Activated T-cell treated with anti-CD3 and anti-CD28 coated beads, Interleukin-2, amount 50 U/mL, for 24 hours (primary cell): Measurements from ENCODE around the gene SIX3.
A peak's percentile ranks its signal among the peaks of the same experiment; 100 is the strongest.

ENCODE experiments used
- DNase-seq: peaks from one replicate; pipeline ENCODE4 v3.0.0-alpha.2; 2020
- H3K27ac Mint-ChIP-seq: 2 replicates; pipeline ENCODE4 v1.8.0; 2020; ENCODE audit warnings: mild to moderate bottlenecking, mixed read lengths
- H3K27me3 Mint-ChIP-seq: 2 replicates; pipeline ENCODE4 v1.8.0; 2020; ENCODE audit warnings: mixed read lengths
- H3K36me3 Mint-ChIP-seq: 2 replicates; pipeline ENCODE4 v1.8.0; 2020; ENCODE audit warnings: low read depth, mixed read lengths
- H3K4me1 Mint-ChIP-seq: 2 replicates; pipeline ENCODE4 v1.8.0; 2020; ENCODE audit warnings: low read depth, mixed read lengths
- H3K4me3 Mint-ChIP-seq: 2 replicates; pipeline ENCODE4 v1.8.0; 2020; ENCODE audit warnings: mild to moderate bottlenecking, moderate library complexity, mixed read lengths
- H3K9me3 Mint-ChIP-seq: 2 replicates; pipeline ENCODE4 v1.8.0; 2020; ENCODE audit warnings: mixed read lengths

The SIX3 gene

DNA sequence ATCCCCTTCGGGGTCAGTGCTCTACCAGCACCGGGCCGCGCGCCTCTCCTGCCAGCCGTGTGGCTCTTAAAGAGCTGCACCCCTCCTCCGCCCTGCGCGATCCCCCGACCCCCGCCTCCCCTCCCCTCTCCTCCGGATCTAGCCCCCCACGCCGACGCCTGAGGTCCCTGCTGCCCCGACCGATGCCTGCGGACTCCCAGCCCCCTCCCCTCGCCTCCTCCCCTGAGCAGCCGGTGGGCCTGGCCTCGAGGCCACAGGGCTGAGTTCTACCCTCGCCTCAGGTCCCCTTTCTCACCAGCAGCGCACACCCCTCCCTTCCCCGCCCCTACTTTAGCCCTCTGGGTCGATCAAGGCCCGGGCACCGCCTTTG, 5.8 kb upstream of the SIX3 start:
- Mint-ChIP-seq H3K27me3 (peaks cover 89% of the 10 kb centered on the region), H3K4me1 (peaks cover 42% of the 10 kb centered on the region), H3K27ac (no peak overlapping the region), H3K36me3 (no peaks in the 10 kb centered on the region), H3K4me3 (no peak overlapping the region), H3K9me3 (no peaks in the 10 kb centered on the region)
- no peak for DNase-seq

DNA sequence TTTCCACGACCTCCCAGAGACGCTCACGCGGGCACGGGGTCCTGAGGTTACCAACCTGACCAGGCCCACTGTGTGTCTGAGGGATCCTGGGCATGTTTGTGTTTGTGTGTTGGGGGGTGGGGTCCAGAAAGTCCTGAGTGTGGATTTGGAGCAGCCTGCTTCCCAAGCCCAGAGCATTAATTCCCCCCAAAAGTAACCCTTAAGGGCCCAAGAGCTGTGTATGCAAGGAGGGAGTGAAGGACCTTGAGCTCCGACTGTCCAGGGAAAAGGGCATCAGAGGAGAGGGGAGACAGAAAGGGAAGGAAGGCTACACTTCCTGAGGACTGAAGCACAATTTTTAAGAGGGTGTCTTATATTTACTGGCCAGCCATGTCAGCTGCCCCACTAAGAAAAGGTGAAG, 5.2 kb upstream of the SIX3 start:
- no peak overlapping the region for H3K27ac Mint-ChIP-seq
- H3K27me3 Mint-ChIP-seq, result peaks cover 89% of the 10 kb centered on the region
- H3K9me3 Mint-ChIP-seq, result no peaks in the 10 kb centered on the region
- no peaks in the 10 kb centered on the region for H3K36me3 Mint-ChIP-seq
- DNase-seq, result no peak
- H3K4me3 Mint-ChIP-seq, result no peak overlapping the region
- peaks cover 43% of the 10 kb centered on the region for H3K4me1 Mint-ChIP-seq

DNA sequence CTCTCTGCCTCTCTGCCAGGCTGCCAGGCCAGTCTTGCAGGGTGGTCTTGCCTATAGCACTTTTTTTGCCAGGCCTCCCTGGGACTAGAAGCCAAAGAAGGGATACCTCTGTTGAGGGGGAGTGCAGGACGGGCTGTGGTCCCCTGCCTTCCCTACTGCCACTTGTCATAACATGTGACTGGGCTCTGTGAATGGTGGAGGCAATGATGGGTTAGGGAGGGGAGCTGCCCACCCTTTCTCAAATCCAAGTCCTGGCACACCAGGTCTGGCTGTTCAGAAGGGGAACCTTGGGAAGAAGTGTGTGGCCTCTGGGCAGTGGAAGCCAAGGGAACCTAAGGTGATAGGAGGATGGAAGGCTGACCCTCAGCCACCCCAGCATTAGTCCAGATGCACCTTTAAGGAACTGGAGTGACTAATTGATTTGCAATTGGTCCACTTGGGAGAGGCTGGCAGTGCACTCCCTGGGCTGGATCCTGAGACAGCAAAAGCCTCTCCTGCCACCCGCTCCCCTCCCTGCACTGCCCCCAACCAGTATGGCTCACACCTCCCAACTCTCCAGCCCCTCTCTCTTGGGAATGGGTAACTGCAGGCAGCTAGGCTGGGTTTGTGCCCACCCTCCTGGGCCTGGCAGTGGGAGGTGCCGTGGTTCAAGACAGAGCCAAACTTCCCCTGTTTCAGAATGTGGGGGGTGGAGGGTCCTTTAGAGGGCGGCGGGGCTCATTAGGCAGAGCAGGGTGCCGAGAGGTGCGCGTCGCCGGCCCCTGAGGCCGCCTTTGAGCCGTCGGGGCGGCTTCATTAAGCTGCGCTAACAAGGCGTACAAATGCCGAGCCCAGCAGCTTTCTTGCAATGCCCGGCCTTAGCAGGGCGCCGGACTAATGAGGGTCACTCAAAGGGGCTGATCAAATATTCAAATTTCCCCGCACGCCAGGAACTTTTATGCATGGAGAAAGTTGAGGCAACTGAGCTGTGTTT, 4.5 kb upstream of the SIX3 start:
- Mint-ChIP-seq H3K27me3 (peaks cover 89% of the 10 kb centered on the region), H3K27ac (no peak overlapping the region), H3K4me3 (no peak overlapping the region), H3K9me3 (no peaks in the 10 kb centered on the region), H3K4me1 (peaks cover 48% of the 10 kb centered on the region), H3K36me3 (no peaks in the 10 kb centered on the region)
- DNase-seq, result no peak

DNA sequence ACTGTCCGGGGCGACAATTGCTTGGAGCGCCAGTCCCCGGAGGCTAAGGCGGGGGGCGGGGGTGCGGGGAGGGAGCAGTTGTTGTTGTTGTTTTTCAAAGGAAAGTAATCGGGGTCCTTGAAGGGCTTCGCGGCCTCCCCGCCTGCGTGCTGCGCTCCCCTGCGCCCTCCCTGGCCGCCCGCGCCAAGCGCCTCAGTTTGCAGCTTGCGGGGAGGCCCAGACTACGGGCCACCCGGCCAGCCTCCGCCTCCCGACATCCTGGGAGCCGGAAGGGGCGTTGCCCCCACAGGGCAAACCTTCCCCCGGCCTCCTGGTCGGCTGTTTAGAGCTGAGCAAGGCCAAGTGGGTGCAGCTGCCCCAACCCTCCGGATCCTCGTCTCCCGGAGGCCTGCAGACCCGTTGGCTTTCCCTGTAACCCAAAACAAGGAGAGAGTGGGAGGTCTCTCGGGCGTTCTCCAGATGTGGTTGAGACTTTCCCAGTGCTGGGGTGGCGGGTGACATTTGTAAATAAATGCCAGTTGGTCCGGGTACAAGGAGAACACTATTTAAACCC, 3.7 kb upstream of the SIX3 start:
- H3K4me3 Mint-ChIP-seq, result peak overlapping the region; percentile 46
- no peak overlapping the region for H3K27ac Mint-ChIP-seq
- no peaks in the 10 kb centered on the region for H3K9me3 Mint-ChIP-seq
- peaks cover 51% of the 10 kb centered on the region for H3K4me1 Mint-ChIP-seq
- peaks cover 88% of the 10 kb centered on the region for H3K27me3 Mint-ChIP-seq
- H3K36me3 Mint-ChIP-seq, result no peaks in the 10 kb centered on the region
- DNase-seq, result peak; percentile 45

DNA sequence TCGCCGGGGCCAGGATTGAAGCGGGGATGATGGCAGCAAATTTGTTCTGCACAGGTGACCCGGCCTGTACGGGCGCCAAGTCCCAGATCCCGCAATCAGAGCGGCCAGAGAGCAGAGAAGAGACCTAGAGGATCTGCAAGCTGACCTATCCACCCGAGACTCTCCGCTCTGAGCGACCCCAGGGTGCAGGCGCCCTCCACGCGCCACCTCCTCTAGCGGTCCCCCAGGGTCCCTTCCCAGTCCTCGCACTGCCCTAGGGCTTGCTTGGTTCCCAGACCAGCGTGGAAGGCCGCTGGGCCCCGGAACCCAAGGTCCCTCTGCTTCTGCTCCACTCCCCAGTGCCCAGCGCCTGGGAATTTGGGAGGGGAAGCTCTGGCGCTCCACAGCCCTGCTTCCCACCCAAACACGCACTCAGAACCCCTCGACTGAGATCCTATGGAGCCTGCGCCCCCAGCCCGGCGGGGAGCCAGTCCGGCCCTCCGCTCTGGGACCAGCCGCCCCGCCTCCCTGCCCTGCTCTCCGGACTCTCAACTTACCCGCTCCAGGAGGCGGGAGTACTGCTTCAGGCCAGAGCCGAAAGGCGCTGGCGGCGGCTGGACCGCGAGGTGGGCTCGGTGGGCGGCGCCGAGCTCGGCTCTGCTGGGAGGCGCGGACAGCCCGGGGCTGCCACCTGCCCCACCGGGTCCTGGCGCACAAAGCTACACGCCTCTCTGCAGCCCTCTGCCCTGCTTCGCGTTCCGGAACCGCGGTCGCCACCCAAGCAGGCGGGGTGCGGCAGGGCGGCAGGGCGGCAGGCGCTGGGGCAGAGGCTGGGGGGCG, 3.0 kb upstream of the SIX3 start:
- peak; percentile 41 for DNase-seq
- Mint-ChIP-seq H3K9me3 (no peaks in the 10 kb centered on the region), H3K27ac (no peak overlapping the region), H3K4me1 (peaks cover 51% of the 10 kb centered on the region), H3K4me3 (peak overlapping the region; percentile 46), H3K27me3 (peaks cover 88% of the 10 kb centered on the region), H3K36me3 (no peaks in the 10 kb centered on the region)

DNA sequence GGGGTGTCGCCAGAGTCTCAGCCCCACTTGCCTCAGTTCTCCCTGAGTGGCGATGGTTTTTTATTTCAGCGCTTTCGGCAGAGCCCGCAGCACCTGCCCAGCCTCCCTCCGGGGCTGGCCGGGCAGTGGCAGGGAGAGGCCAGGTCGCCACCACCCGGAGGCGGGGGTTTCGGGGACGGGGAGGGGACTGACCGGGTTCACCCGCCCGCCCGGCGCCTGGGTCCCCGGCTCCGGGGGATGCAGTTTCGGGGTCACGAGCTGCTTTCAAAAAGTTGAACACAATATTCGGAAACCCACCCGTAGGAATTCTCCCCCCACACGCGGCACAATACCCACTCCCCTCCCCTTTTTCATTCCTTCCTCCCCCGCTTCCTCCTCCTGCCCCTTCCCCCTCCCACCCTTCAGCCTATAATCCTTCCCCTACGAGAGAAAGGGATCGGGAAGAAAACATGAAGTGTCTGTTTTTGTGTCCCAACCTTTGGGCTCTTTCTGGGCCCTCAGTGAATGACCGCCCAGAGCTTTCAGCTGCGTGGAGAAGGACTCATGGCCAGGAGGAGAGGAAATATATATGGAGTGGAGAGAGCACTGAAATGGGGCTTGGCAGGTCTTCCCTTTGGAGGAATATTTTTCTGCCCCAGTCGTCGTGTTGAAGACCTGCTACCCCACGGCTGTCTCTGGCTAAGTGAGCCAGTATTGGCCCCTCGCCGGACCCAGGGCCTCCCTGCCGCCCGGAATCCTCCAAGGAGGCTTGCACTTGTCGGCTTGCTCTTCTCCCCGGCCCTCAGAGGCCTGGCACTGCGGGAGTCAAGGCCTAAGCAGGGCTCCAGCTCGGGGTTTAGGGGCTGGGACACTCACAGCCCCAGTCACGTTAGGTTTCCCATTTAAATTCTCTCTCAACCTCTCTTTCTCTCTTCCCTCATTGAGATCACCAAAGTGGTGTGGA, 2.1 kb upstream of the SIX3 start:
- Mint-ChIP-seq H3K27me3 (peaks cover 87% of the 10 kb centered on the region), H3K4me3 (no peak overlapping the region), H3K36me3 (no peaks in the 10 kb centered on the region), H3K4me1 (peaks cover 53% of the 10 kb centered on the region), H3K9me3 (no peaks in the 10 kb centered on the region), H3K27ac (no peak overlapping the region)
- peak; percentile 37 for DNase-seq

DNA sequence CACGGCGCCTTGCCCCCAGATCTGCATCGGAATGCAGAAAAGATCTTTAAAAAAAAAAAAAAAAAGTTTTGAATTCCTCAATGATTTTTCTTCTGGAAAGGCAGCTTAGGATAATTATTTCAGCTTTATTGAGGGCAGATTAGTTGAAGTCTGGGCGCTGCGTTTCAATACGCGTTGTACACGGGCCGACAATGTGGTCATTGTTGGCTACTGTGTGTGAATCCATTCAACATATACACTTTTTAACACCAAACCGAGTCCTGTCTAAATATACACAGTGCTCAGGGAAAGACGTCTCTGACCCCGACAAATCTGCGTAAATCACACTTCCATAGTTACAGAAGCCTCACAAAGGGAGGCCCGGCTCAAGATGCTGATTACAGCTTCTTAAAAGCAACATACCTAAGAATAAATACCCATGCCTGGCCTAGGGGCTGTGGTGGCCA, 1.4 kb upstream of the SIX3 start:
- no peaks in the 10 kb centered on the region for H3K36me3 Mint-ChIP-seq
- H3K9me3 Mint-ChIP-seq, result no peaks in the 10 kb centered on the region
- DNase-seq, result no peak
- H3K4me1 Mint-ChIP-seq, result peaks cover 56% of the 10 kb centered on the region
- peaks cover 86% of the 10 kb centered on the region for H3K27me3 Mint-ChIP-seq
- H3K27ac Mint-ChIP-seq, result no peak overlapping the region
- H3K4me3 Mint-ChIP-seq, result no peak overlapping the region

DNA sequence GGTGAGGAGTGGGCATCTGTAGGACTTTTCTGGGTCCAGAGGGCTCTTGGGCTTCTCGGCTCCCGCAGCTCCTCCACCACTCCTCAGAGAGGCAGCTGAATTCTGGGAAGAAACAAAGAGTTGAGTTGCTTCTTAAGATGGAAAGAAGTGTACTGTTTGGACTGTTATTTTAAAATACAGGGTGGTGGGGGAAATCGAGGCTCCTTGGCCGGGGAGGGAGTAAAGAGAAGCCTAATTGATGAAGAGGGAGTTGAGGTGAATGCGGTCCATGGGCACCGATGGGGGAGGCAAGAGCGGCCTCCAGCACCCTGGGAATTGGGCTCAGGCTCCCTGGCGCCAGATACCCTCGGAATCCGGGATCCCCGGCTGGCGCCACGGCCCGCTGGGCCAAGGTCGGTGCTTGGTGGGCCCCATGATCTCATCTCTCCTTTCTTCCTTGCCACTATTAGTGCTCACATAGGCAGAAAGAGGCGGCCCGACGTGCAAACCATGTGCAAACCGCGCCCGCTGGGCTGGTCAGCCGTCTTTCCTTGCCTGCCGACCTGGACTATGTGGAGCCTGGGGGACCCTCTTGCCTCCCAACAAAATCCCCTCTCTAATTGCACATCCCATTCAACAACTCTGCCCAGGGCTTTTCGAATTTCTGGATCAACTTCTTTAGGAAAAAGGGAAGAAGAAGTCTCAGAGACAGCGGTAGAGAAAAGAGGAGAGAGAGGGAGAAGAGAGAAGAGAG, 604 bp upstream of the SIX3 start:
- no peak overlapping the region for H3K27ac Mint-ChIP-seq
- H3K4me3 Mint-ChIP-seq, result peak overlapping the region; percentile 67
- no peaks in the 10 kb centered on the region for H3K36me3 Mint-ChIP-seq
- peaks cover 88% of the 10 kb centered on the region for H3K27me3 Mint-ChIP-seq
- H3K9me3 Mint-ChIP-seq, result no peaks in the 10 kb centered on the region
- DNase-seq, result no peak
- peaks cover 57% of the 10 kb centered on the region for H3K4me1 Mint-ChIP-seq

DNA sequence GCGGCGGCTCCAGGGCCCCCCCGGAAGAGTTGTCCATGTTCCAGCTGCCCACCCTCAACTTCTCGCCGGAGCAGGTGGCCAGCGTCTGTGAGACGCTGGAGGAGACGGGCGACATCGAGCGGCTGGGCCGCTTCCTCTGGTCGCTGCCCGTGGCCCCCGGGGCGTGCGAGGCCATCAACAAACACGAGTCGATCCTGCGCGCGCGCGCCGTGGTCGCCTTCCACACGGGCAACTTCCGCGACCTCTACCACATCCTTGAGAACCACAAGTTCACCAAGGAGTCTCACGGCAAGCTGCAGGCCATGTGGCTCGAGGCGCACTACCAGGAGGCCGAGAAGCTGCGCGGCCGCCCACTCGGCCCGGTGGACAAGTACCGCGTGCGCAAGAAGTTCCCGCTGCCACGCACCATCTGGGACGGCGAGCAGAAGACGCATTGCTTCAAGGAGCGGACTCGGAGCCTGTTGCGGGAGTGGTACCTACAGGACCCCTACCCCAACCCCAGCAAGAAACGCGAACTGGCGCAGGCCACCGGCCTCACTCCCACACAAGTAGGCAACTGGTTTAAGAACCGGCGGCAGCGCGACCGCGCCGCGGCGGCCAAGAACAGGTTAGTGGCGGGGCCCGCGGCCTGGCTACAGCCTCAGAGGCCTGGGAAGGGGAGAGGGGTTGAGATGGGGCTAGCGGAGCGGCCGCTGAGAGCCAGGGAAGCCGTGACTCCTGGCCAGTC, 965 bp downstream of the SIX3 start:
- Mint-ChIP-seq H3K4me3 (peak overlapping the region; percentile 61), H3K27me3 (peaks cover 88% of the 10 kb centered on the region), H3K36me3 (no peaks in the 10 kb centered on the region), H3K9me3 (no peaks in the 10 kb centered on the region), H3K4me1 (peaks cover 52% of the 10 kb centered on the region), H3K27ac (no peak overlapping the region)
- DNase-seq, result peak; percentile 49

DNA sequence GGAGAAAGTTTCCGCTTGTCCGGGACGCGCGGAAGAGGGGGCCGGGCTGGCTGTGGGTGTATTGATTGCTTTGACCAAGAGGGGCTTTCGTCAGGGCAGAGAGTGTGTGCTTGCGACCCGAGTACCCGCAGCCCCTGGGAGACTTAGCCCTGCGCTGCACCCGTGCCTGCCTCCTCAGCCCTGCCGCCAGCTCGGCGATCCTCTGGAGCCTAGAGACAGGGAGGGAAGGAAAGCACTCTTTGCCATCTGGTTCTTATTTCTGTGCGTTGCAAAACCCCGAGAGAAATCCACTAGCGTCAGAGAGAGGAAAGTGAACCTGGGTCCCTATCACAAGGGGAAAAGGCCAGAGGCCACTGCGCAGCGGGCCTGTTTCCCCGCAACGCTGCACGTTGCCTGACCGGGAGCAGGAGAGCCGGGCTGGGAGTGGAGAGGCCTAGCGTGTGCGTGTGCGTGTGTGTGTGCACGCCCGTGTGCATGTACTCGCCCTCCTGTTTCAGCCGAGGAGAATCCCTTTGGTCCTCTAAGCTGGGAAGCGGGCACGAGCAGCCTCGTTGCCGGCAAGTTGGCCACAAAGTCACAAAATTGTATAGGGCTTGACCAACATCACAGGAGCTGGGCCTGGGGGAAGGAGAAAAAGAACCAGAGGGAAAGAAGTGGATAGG, 1.7 kb downstream of the SIX3 start:
- DNase-seq, result peak; percentile 36
- Mint-ChIP-seq H3K4me1 (peaks cover 48% of the 10 kb centered on the region), H3K27ac (no peak overlapping the region), H3K9me3 (no peaks in the 10 kb centered on the region), H3K36me3 (no peaks in the 10 kb centered on the region), H3K4me3 (peak overlapping the region; percentile 61), H3K27me3 (peaks cover 90% of the 10 kb centered on the region)

DNA sequence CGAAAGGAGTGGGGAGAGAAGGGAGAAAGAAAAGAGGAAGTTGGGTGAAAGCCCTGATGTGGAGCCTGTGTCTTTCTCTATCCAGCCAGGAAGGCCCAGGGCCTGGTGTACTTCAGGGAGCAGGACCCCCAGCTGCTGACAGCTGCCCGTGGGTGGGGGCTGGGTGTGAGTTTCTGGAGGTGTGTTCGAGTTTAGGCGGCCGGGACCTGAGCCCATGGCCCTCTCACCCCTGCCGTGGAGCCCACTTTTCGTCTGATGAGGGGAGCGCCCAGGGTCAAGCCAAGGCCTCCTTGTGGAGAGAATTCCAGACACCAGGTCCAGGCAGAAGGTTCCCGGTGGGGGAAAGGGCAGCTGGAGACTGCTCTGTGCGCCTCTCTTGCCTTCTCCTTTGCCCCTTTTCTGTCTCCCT, 2.2 kb downstream of the SIX3 start:
- Mint-ChIP-seq H3K27ac (no peak overlapping the region), H3K4me1 (peaks cover 45% of the 10 kb centered on the region), H3K36me3 (no peaks in the 10 kb centered on the region), H3K4me3 (peak overlapping the region; percentile 61), H3K27me3 (peaks cover 90% of the 10 kb centered on the region), H3K9me3 (no peaks in the 10 kb centered on the region)
- no peak for DNase-seq

DNA sequence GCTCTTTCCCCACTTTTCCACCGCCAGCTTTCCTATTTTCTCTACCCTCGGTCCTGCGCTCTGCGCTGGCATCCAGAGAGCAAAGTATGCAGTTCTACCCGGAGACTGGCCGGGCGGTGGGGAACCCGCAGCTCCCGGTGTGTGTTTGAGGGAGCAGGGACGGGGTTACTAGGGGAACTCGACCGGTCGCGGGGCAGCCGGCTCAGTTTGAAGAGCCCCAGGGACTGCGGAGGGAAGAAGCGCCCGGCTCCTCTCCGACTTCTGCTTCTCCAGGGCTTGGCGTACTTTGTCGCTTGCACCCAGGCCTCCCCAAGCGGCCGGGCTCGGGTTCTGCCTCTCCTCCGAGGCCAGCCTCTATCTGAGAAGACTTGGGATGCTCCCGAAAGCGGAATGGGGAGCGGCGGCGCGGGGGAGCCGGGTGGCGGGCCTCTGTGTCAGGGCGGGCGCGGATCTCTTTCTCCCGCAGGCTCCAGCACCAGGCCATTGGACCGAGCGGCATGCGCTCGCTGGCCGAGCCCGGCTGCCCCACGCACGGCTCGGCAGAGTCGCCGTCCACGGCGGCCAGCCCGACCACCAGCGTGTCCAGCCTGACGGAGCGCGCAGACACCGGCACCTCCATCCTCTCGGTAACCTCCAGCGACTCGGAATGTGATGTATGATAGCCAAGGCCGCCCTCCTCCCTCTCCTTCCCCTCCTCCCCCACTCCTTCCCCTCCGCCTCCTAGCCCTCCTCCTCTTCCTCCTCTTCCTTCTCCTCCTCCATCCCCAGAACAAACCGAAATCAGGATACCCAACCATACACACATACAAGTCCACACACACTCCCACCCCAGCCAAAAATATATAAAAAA, 2.8 kb downstream of the SIX3 start:
- Mint-ChIP-seq H3K4me3 (peak overlapping the region; percentile 35), H3K27ac (no peak overlapping the region), H3K4me1 (peaks cover 49% of the 10 kb centered on the region), H3K27me3 (peaks cover 96% of the 10 kb centered on the region), H3K36me3 (no peaks in the 10 kb centered on the region), H3K9me3 (no peaks in the 10 kb centered on the region)
- DNase-seq, result peak; percentile 34
